KMS-11 (cell line): ENCODE results near the gene KIAA1958.

Source experiments
- H2AFZ ChIP-seq: fragments of 200-600 bp; sonication (generic); 2 replicates; pipeline ENCODE4 v1.6.1; 2016; ENCODE audit warnings: antibody characterized with exemption, mixed run types, low read depth
- H3K27ac ChIP-seq: fragments of 200-600 bp; sonication (generic); 2 replicates; pipeline ENCODE4 v1.6.1; 2016; ENCODE audit warnings: mild to moderate bottlenecking, mixed run types
- H3K27me3 ChIP-seq: fragments of 200-600 bp; sonication (generic); 2 replicates; pipeline ENCODE4 v1.6.1; 2017; ENCODE audit warnings: mild to moderate bottlenecking, low read depth, mixed run types, moderate library complexity; ENCODE audit not compliant: insufficient read depth
- H3K36me3 ChIP-seq: fragments of 200-600 bp; sonication (generic); 2 replicates; pipeline ENCODE4 v1.6.1; 2017; ENCODE audit warnings: mild to moderate bottlenecking, mixed run types; ENCODE audit not compliant: insufficient read depth
- H3K4me1 ChIP-seq: fragments of 200-600 bp; sonication (generic); 2 replicates; pipeline ENCODE4 v1.6.1; 2016; ENCODE audit warnings: mild to moderate bottlenecking, low read depth, mixed run types; ENCODE audit not compliant: poor library complexity, severe bottlenecking
- H3K4me2 ChIP-seq: fragments of 200-600 bp; sonication (generic); 2 replicates; pipeline ENCODE4 v1.7.0; 2016; ENCODE audit warnings: mild to moderate bottlenecking, mixed run types
- H3K4me3 ChIP-seq: fragments of 200-600 bp; sonication (generic); IDR thresholded peaks from 2 replicates; pipeline ENCODE4 v1.6.1; 2017; ENCODE audit warnings: low read depth, low read length, mixed read lengths; ENCODE audit not compliant: insufficient read depth
- H3K79me2 ChIP-seq: fragments of 200-600 bp; sonication (generic); 2 replicates; pipeline ENCODE4 v1.6.1; 2016; ENCODE audit warnings: low read depth, mixed run types; ENCODE audit not compliant: insufficient read depth
- H3K9ac ChIP-seq: fragments of 200-600 bp; sonication (generic); 2 replicates; pipeline ENCODE4 v1.6.1; 2016; ENCODE audit warnings: mild to moderate bottlenecking, mixed run types
- H4K20me1 ChIP-seq: fragments of 200-600 bp; sonication (generic); 2 replicates; pipeline ENCODE4 v1.6.1; 2016; ENCODE audit warnings: mild to moderate bottlenecking, mixed run types; ENCODE audit not compliant: insufficient read depth
- TF ChIP-seq, protein P1 (sequence below): fragments of 200-600 bp; sonication (generic); conservative IDR thresholded peaks from 2 replicates; pipeline ENCODE4 v1.6.1; 2017; ENCODE audit warnings: low read depth, mild to moderate bottlenecking, antibody characterized with exemption, low read length, moderate library complexity, mixed read lengths

The KIAA1958 gene

DNA sequence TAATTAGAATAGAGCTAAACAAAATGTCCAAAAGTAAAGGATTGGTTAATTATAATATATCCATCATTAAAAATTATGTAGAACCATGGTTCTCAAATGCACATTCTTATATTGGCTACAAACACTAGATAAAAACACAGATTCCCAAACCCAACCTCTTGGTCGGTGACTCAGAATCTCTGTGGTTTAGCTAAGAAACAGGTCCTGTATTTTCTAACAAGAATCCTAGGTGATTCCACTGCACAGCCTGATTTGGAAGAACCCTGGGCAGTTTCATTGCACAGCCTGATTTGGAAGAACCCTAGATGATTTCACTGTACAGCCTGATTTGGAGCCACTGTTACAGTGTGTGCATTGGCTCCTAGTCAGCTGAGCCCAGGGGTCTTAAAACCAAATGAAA is 67.9 kb downstream of the KIAA1958 start:
- H4K20me1 ChIP-seq, result no peaks in the 10 kb centered on the region
- H3K4me3 ChIP-seq, result no peak overlapping the region
- no peak overlapping the region for H2AFZ ChIP-seq
- no peaks in the 10 kb centered on the region for H3K36me3 ChIP-seq
- H3K4me2 ChIP-seq, result no peak overlapping the region
- no peak overlapping the region for H3K27ac ChIP-seq
- H3K79me2 ChIP-seq, result no peaks in the 10 kb centered on the region
- no peaks in the 10 kb centered on the region for H3K27me3 ChIP-seq
- H3K9ac ChIP-seq, result no peak overlapping the region
- H3K4me1 ChIP-seq, result no peaks in the 10 kb centered on the region
- TF ChIP-seq, protein P1, sequence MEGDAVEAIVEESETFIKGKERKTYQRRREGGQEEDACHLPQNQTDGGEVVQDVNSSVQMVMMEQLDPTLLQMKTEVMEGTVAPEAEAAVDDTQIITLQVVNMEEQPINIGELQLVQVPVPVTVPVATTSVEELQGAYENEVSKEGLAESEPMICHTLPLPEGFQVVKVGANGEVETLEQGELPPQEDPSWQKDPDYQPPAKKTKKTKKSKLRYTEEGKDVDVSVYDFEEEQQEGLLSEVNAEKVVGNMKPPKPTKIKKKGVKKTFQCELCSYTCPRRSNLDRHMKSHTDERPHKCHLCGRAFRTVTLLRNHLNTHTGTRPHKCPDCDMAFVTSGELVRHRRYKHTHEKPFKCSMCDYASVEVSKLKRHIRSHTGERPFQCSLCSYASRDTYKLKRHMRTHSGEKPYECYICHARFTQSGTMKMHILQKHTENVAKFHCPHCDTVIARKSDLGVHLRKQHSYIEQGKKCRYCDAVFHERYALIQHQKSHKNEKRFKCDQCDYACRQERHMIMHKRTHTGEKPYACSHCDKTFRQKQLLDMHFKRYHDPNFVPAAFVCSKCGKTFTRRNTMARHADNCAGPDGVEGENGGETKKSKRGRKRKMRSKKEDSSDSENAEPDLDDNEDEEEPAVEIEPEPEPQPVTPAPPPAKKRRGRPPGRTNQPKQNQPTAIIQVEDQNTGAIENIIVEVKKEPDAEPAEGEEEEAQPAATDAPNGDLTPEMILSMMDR, result no peak

GRCh38 chr9:112555101-112555643 is 68.5 kb downstream of the KIAA1958 start:
- H3K27ac ChIP-seq, result no peak overlapping the region
- H3K79me2 ChIP-seq, result no peaks in the 10 kb centered on the region
- H3K27me3 ChIP-seq, result no peaks in the 10 kb centered on the region
- no peaks in the 10 kb centered on the region for H3K4me1 ChIP-seq
- no peak overlapping the region for H3K4me3 ChIP-seq
- TF ChIP-seq, protein P1, result no peak
- H4K20me1 ChIP-seq, result no peaks in the 10 kb centered on the region
- H3K36me3 ChIP-seq, result no peaks in the 10 kb centered on the region
- H2AFZ ChIP-seq, result no peak overlapping the region
- no peak overlapping the region for H3K9ac ChIP-seq
- H3K4me2 ChIP-seq, result no peak overlapping the region

DNA sequence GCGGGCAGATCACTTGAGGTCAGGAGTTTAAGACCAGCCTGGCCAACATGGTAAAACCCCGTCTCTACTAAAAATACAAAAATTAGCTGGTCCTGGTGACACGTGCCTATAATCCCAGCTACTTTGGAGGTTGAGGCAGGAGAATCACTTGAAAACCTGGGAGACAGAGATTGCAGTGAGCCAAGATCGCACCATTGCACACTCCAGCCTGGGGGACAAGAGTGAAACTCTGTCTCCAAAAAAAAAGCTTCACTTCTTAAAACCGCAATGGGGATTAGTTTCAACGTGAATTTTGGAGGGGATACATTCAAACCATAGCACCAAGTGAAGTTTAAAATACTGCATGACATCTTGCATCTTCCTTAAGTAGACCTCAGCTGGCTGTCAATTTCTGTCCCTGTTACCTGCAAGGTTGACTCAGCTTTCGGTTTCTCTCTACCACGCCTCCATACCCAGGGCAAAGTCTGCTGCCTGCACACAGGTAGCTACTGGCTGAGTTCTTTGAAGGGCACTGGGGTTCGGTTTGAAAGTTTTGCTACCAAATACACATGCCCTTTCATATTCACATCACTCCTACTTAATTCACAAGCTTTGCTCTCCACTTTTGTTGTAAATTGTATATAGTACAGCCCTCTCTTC is 69.3 kb downstream of the KIAA1958 start:
- no peak overlapping the region for H3K4me2 ChIP-seq
- no peak overlapping the region for H2AFZ ChIP-seq
- TF ChIP-seq, protein P1, result no peak

DNA sequence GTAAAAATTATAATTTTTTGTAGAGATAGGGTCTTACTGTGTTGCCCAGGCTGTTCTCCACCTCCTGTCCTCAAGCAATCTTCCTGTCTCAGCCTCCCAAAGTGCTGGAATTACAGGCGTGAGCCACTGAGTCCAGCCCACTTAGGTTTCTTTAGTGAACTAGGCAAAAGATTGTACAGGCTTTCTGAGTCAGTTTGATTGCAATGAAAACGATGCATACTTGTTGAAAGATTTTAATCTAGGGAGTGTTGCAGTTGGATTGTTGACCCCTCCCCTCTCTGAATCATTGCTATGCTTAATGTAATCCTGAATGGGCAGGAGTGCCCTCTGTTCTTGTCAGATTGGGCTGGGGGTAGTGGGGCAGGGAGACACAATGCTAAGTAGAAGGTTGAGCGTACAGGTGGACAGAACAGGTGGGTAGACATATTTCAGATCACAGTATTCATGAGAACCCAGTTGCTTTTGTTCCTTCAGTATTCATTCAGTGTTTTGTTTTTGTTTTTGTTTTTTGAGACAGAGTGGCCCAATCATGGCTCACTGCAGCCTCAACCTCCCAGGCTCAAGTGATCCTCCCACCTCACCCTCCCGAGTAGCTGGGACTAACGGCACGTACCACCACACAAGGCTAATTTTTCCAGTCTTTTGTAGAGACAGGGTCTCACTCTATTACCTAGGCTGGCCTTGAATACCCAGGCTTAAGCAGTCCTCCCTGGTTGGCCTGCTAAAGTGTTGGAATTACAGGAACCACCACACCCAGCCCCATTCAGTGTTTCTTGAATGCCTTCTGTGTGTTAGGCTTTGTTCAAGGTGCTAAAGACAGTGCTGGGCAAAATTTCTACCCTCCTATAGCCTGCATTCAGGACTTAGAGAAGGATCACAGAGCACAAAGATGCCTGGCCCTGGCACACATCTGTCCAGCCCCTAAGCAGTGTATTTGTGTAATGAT is 70.1 kb downstream of the KIAA1958 start:
- Histone ChIP-seq H2AFZ (no peak overlapping the region), H3K27ac (no peak overlapping the region), H4K20me1 (no peaks in the 10 kb centered on the region), H3K9ac (no peak overlapping the region), H3K4me1 (no peaks in the 10 kb centered on the region), H3K79me2 (no peaks in the 10 kb centered on the region), H3K4me3 (no peak overlapping the region), H3K27me3 (no peaks in the 10 kb centered on the region), H3K4me2 (no peak overlapping the region), H3K36me3 (no peaks in the 10 kb centered on the region)
- TF ChIP-seq, protein P1, result no peak

More for the DNA sequence above, 69.3 kb downstream of the KIAA1958 start:
- Histone ChIP-seq H4K20me1 (no peaks in the 10 kb centered on the region), H3K9ac (no peak overlapping the region), H3K4me1 (no peaks in the 10 kb centered on the region), H3K79me2 (no peaks in the 10 kb centered on the region), H3K4me3 (no peak overlapping the region), H3K27me3 (no peaks in the 10 kb centered on the region), H3K27ac (no peak overlapping the region), H3K36me3 (no peaks in the 10 kb centered on the region)
